ENCODE results near the gene CALR3. TPM values are rescaled to one million over a fixed set of nuclear protein-coding genes. Genes with fewer than 3 reads are reported as not detected.

CALR3 gene
- total and polyA plus RNA-seq, 2 of the 13 experiments (the other 11 are each of a cell fraction or from before 2014, with no cell fraction given) = not detected

- TF ChIP-seq BORCS8-MEF2B (CRISPR knock-in tag; IDR thresholded peaks at IDR 0.05) = peak; percentile 93
- peak; percentile 27; the same call in 1 of the 2 replicates for TF ChIP-seq ZNF281 (CRISPR knock-in tag; IDR thresholded peaks at IDR 0.05; ENCODE audit: borderline replicate concordance)
- TF ChIP-seq KLF9 (CRISPR knock-in tag; IDR thresholded peaks at IDR 0.05; ENCODE audit: low read depth) = no peak
- TF ChIP-seq ZNF605 (CRISPR knock-in tag; IDR thresholded peaks at IDR 0.05) = 0 out of 2 replicates have a peak, but pooled peaks have one; percentile 50
- peak; percentile 90; the same call in 1 of the 2 replicates for TF ChIP-seq ZNF256 (CRISPR knock-in tag; conservative IDR thresholded peaks at IDR 0.05)
- TF ChIP-seq RFX5 (IDR thresholded peaks at IDR 0.05; ENCODE audit: low read depth, low read length) = peak; percentile 9; the same call in 1 of the 2 replicates
- TF ChIP-seq ZNF556 (CRISPR knock-in tag; IDR thresholded peaks at IDR 0.05; ENCODE audit: borderline replicate concordance) = peak; percentile 87; the same call in 1 of the 2 replicates
- peak; percentile 77 for TF ChIP-seq CREM (IDR thresholded peaks at IDR 0.05)
- TF ChIP-seq CREM (CRISPR knock-in tag; IDR thresholded peaks at IDR 0.05) = no peak
- peak; percentile 64 for TF ChIP-seq HIVEP1 (CRISPR knock-in tag; IDR thresholded peaks at IDR 0.05)
- 0 out of 2 replicates have a peak, but pooled peaks have one; percentile 36 for TF ChIP-seq TBP (CRISPR knock-in tag; IDR thresholded peaks at IDR 0.05)
- TF ChIP-seq AHDC1 (CRISPR knock-in tag; IDR thresholded peaks at IDR 0.05; ENCODE audit: borderline replicate concordance) = peak; percentile 10; the same call in 1 of the 2 replicates
- TF ChIP-seq ZNF724P (CRISPR knock-in tag; IDR thresholded peaks at IDR 0.05; ENCODE audit: borderline replicate concordance) = peak; percentile 67; the same call in 1 of the 2 replicates
- TF ChIP-seq ZNF570 (CRISPR knock-in tag; IDR thresholded peaks at IDR 0.05; ENCODE audit: borderline replicate concordance) = no peak
- peak; percentile 98 for TF ChIP-seq E2F1 (CRISPR knock-in tag; IDR thresholded peaks at IDR 0.05)
- peak; percentile 66; the same call in 1 of the 2 replicates for TF ChIP-seq SMYD3 (CRISPR knock-in tag; IDR thresholded peaks at IDR 0.05)
- TF ChIP-seq CTCF (CRISPR knock-in tag; IDR thresholded peaks at IDR 0.05) = no peak; the same call in 1 of the 2 replicates
Measured at GRCh38 chr19:16542045-16542909, 46.3 kb upstream of the CALR3 start, which contains the start of gene CHERP (continued).
